Measurements from ENCODE around the gene RNF13.

GRCh38 chr3:150005243-150006112, 192.5 kb downstream of the RNF13 start:
- TF ChIP-seq, protein P1, sequence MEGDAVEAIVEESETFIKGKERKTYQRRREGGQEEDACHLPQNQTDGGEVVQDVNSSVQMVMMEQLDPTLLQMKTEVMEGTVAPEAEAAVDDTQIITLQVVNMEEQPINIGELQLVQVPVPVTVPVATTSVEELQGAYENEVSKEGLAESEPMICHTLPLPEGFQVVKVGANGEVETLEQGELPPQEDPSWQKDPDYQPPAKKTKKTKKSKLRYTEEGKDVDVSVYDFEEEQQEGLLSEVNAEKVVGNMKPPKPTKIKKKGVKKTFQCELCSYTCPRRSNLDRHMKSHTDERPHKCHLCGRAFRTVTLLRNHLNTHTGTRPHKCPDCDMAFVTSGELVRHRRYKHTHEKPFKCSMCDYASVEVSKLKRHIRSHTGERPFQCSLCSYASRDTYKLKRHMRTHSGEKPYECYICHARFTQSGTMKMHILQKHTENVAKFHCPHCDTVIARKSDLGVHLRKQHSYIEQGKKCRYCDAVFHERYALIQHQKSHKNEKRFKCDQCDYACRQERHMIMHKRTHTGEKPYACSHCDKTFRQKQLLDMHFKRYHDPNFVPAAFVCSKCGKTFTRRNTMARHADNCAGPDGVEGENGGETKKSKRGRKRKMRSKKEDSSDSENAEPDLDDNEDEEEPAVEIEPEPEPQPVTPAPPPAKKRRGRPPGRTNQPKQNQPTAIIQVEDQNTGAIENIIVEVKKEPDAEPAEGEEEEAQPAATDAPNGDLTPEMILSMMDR (conservative IDR thresholded peaks at IDR 0.05; ENCODE audit: low read depth, low read length), result no peak
- TF ChIP-seq POLR2A (IDR thresholded peaks at IDR 0.05; ENCODE audit: low read depth, low read length), result no peak
- TF ChIP-seq CEBPB (IDR thresholded peaks at IDR 0.05; ENCODE audit: low read depth, low read length), result no peak
- peak; percentile 43; the same call in 1 of the 2 replicates for TF ChIP-seq FOS (IDR thresholded peaks at IDR 0.05; ENCODE audit: low read depth, low read length)
- TF ChIP-seq NFE2L2 (IDR thresholded peaks at IDR 0.05; ENCODE audit: low read depth, low read length), result no peak
- TF ChIP-seq, protein P2, sequence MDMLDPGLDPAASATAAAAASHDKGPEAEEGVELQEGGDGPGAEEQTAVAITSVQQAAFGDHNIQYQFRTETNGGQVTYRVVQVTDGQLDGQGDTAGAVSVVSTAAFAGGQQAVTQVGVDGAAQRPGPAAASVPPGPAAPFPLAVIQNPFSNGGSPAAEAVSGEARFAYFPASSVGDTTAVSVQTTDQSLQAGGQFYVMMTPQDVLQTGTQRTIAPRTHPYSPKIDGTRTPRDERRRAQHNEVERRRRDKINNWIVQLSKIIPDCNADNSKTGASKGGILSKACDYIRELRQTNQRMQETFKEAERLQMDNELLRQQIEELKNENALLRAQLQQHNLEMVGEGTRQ (IDR thresholded peaks at IDR 0.05; ENCODE audit: low read depth, low read length), result no peak
- TF ChIP-seq MXI1 (IDR thresholded peaks at IDR 0.05; ENCODE audit: borderline replicate concordance, low read depth, low read length), result no peak
- TF ChIP-seq CHD1 (IDR thresholded peaks at IDR 0.05; ENCODE audit: low read depth, low read length), result no peak
- TF ChIP-seq MAFK (IDR thresholded peaks at IDR 0.05; ENCODE audit: low read depth, low read length), result peak; percentile 77
- no peak for TF ChIP-seq RFX5 (IDR thresholded peaks at IDR 0.05; ENCODE audit: low read depth, low read length)
- no peak for TF ChIP-seq BHLHE40 (IDR thresholded peaks at IDR 0.05; ENCODE audit: low read depth, low read length)
- no peak for TF ChIP-seq MAZ (IDR thresholded peaks at IDR 0.05; ENCODE audit: borderline replicate concordance, low read depth, low read length)
- no peak for TF ChIP-seq RAD21 (IDR thresholded peaks at IDR 0.05; ENCODE audit: low read length)
- no peak for TF ChIP-seq ELK1 (IDR thresholded peaks at IDR 0.05; ENCODE audit: borderline replicate concordance, low read depth, low read length)

Measured in IMR-90 (cell line).